Measurements from ENCODE around the gene TATDN2.
A peak's percentile ranks its signal among the peaks of the same experiment; 100 is the strongest.

Gene TATDN2

DNA sequence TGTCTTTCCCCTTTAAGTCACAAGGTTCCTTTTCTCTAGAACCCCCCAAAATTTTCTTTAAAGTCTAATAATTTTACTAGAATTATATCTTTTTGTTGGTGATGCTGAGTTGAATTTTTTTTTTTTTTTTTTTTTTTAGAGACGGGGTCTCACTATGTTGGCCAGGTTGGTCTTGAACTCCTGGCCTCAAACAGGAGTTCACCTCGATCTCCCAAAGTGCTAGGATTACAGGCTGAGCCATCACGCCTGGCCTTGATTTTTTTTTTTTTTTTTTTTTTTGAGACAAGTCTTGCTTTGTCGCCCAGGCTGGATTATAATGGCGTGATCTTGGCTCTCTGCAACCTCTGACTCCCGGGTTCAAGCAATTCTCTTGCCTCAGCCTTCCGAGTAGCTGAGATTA lies 60.4 kb downstream of the TATDN2 start:
- no peak for DNase-seq (ENCODE audit: low read depth)
- TF ChIP-seq, protein P1, sequence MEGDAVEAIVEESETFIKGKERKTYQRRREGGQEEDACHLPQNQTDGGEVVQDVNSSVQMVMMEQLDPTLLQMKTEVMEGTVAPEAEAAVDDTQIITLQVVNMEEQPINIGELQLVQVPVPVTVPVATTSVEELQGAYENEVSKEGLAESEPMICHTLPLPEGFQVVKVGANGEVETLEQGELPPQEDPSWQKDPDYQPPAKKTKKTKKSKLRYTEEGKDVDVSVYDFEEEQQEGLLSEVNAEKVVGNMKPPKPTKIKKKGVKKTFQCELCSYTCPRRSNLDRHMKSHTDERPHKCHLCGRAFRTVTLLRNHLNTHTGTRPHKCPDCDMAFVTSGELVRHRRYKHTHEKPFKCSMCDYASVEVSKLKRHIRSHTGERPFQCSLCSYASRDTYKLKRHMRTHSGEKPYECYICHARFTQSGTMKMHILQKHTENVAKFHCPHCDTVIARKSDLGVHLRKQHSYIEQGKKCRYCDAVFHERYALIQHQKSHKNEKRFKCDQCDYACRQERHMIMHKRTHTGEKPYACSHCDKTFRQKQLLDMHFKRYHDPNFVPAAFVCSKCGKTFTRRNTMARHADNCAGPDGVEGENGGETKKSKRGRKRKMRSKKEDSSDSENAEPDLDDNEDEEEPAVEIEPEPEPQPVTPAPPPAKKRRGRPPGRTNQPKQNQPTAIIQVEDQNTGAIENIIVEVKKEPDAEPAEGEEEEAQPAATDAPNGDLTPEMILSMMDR (IDR thresholded peaks at IDR 0.05; ENCODE audit: low read length, missing control alignments), result no peak
- no peak overlapping the region for H3K4me3 ChIP-seq (replicated peaks; ENCODE audit: low read depth, low read length)

DNA sequence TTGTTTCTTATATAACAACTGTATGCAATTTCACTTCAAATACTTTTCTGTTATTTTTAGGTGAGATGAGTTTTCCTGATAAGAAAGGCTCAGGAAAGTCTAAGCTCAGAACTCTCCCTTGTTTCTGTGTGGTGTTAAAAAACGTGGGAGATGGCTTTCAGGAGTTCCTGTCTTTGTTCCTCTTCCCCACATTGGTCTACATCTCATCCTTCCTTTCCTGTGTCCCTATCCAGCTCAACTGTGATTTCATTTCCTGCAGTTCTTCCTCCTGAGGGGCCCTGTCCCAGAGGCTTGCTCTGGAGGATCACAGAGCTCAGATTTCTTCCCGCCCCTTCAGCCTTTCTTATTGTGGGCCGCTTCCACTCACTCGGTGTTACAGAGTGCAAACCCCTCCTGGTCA lies 61.5 kb downstream of the TATDN2 start:
- peak; percentile 78 for DNase-seq (ENCODE audit: low read depth)
- TF ChIP-seq, protein P1 (IDR thresholded peaks at IDR 0.05; ENCODE audit: low read length, missing control alignments), result no peak
- no peak overlapping the region for H3K4me3 ChIP-seq (replicated peaks; ENCODE audit: low read depth, low read length)

DNA sequence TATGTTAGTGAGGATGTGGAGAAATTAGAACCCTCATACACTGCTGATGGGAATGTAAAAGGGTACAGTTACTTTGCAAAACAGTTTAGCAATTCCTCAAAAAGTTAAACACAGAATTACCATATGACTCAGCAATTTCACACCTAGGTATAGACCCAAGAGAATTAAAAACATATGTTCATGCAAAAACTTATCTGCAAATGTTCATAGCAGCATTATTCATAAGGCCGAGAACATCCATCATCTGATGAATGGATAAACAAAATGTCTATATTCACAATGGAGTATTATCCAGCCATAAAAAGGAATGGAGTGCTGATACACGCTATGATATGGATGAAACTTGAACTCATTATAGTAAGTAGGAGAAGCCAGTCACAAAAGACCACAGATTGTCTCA lies 62.3 kb downstream of the TATDN2 start:
- TF ChIP-seq, protein P1 (IDR thresholded peaks at IDR 0.05; ENCODE audit: low read length, missing control alignments), result no peak
- DNase-seq (ENCODE audit: low read depth), result peak; percentile 17
- no peak overlapping the region for H3K4me3 ChIP-seq (replicated peaks; ENCODE audit: low read depth, low read length)

DNA sequence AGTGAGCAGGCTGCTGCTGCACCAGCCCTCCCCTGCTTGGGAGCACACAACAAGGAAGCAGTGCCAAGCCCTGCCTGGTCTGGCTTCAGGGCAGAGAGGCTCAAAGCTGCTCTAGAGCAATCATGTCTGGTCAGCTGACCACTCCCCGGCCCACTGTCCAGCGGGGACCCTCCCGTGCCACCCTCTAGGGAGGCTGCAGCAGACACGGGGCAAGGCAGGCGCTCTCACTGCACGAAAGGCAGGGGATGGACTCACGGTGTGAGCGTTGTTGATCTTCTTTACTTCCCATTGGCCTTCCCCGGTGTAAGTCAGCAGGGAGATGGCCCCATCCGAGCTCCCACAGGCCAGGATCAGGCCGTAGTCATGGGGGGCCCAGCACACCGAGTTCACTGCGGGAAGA lies 63.5 kb downstream of the TATDN2 start:
- DNase-seq (ENCODE audit: low read depth), result no peak
- TF ChIP-seq, protein P1 (IDR thresholded peaks at IDR 0.05; ENCODE audit: low read length, missing control alignments), result no peak
- H3K4me3 ChIP-seq (replicated peaks; ENCODE audit: low read depth, low read length), result no peak overlapping the region

DNA sequence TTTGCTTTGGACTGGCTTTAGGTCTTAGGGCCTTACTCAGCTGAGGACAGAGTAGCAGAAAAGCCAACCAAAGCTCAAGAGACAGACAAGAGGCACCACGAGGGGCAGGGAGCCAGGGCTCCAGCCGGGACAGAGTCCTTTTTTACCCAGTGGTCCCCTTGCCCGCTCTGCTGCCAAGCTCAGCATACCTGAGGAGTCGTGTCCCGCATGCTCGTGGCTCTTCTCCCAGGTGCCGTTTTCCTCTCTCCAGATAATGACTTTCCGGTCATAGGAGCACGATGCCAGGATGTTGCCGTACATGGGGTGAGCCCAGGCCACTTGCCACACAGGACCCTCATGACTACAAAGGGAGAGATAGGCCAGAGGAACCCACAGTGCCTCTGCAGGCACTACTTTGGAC lies 64.1 kb downstream of the TATDN2 start:
- no peak overlapping the region for H3K4me3 ChIP-seq (replicated peaks; ENCODE audit: low read depth, low read length)
- TF ChIP-seq, protein P1 (IDR thresholded peaks at IDR 0.05; ENCODE audit: low read length, missing control alignments), result no peak
- DNase-seq (ENCODE audit: low read depth), result no peak

DNA sequence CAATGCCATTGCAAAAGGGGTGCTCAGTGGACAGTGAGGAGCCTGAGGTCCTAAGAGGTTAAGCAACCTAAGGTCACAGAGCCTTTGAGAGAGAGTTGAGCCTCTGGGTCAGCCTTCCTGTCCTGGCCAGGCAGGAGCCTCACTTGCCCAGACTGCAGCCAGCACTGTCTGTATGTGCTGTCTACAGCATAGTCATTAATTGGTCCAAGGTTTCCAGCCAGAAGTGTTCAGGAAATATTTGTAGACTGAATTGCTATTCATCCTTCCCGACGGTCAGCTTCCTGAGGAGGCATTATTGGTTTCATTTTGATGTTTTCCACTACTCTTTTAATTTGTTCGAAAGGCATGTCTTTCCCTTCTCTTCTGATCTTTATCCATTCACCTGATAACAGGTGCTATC lies 64.6 kb downstream of the TATDN2 start:
- TF ChIP-seq, protein P1 (IDR thresholded peaks at IDR 0.05; ENCODE audit: low read length, missing control alignments), result no peak
- no peak for DNase-seq (ENCODE audit: low read depth)
- H3K4me3 ChIP-seq (replicated peaks; ENCODE audit: low read depth, low read length), result no peak overlapping the region

DNA sequence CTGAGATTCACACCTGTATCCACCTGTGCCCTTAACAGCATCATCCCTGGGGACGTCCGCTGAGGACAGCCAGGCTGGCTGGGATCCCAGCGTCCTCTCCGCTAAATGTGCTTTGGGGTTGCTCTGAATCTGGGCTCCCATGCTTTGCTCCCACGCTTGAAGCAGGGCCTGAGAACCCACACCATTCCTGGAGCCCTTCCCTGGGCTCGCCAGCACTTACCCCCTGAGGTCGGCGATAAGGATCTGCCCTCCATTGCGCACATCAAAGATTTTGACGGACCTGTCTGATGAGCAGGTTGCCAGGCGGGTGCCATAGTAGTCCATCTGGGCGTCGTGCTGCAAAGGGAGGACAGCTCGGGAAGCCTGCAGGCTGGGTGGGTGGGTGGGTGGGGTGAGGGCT lies 66.8 kb downstream of the TATDN2 start:
- no peak overlapping the region for H3K4me3 ChIP-seq (replicated peaks; ENCODE audit: low read depth, low read length)
- DNase-seq (ENCODE audit: low read depth), result no peak
- TF ChIP-seq, protein P1 (IDR thresholded peaks at IDR 0.05; ENCODE audit: low read length, missing control alignments), result no peak
